GM21786 (cell line): ENCODE results near the gene TRIM14.
"Not testable (repeated sequence)": the region's sequence is repeated elsewhere in the genome, so short reads cannot be mapped to it uniquely, and the experiment has no call there.

Source experiments
- ATAC-seq: cut with Tn5 transposase; IDR thresholded peaks from one replicate; pipeline ENCODE4 v1.9.1; 2021; ENCODE audit not compliant: unreplicated experiment

TRIM14 gene

GRCh38 chr9:98054376-98054951 lies 64.6 kb downstream of the TRIM14 start:
- no peak for ATAC-seq

- ATAC-seq: no peak
Observed at GRCh38 chr9:98050351-98050750, 68.7 kb downstream of the TRIM14 start.

GRCh38 chr9:98049288-98050072 lies 69.5 kb downstream of the TRIM14 start:
- no peak for ATAC-seq

DNA sequence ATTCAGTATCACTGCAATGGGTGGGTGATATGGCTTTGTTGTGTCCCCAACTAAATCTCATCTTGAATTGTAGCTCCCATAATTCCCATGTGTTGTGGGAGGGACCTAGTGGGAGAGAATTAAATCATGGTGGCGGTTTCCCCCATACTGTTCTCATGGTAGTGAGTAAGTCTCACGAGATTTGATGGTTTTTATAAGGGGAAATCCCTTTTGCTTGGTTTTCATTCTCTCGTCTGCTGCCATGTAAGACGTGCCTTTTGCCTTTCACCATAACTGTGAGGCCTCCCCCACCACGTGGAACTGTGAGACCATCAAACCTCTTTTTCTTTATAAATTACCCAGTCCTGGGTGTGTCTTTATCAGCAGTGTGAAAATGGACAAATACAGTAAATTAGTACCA lies 72.0 kb downstream of the TRIM14 start:
- no peak for ATAC-seq

DNA sequence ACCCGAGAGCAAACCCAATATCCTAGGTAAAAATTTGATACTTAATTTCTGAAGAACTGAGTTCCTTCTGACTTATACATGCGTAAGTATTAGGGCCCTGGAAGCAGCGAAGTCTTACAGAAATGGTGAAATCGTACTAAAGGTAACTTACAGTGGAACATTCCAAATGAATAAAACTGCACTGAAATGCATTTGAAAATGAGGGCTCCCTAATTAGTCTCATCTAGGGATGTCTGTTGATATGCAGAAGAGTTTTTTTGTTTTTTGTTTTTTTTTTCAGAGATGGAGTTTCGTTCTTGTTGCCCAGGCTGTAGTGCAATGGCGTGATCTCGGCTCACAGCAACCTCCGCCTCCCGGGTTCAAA lies 72.9 kb downstream of the TRIM14 start:
- no peak for ATAC-seq

DNA sequence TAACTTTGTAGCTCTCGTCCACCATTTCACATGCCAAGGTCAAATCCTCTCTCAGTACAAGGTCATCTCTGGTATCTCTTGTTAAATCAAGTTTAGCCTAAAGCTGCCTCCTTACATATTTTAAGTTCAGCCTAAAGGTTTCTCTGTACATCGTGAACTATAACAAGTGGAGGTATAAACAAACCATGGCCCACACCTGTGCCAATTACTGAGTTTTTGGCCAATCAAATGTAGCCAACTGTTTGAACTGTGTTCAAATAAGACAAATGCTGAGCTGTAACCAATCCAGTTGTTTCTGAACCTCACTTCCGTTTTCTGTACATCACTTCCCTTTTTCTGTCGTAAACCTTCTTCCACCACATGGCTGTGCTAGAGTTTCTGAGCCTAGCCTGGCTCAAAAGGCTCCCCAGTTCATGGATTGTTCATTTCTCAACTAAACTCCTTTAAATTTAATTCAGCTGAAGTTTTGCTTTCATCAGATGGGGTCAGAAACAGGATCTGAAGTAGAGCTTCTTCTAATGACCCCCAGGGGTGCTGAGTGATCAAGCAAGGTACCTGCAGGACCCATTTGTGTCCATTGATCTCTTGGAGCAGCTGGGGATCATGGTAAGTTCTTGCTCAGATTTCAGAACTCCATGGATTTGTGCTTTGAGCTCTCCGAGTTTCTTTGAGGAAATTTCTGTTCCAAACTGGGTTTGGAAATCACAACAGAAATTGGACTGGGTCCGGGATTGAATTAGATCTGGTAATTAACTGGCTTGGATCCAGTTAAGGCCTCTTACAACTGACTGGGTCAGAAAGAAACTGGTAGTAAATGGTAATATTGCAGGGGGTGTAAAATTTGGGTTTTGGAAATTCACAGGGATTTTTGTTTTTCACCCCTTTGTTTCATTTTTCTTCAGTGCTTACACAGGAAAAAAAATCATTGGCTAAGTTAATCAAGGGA lies 73.5 kb downstream of the TRIM14 start:
- ATAC-seq: peak; percentile 90

- no peak for ATAC-seq
Observed at GRCh38 chr9:98043915-98044314, 75.1 kb downstream of the TRIM14 start.

GRCh38 chr9:98040212-98040611 lies 78.8 kb downstream of the TRIM14 start:
- ATAC-seq: no peak

DNA sequence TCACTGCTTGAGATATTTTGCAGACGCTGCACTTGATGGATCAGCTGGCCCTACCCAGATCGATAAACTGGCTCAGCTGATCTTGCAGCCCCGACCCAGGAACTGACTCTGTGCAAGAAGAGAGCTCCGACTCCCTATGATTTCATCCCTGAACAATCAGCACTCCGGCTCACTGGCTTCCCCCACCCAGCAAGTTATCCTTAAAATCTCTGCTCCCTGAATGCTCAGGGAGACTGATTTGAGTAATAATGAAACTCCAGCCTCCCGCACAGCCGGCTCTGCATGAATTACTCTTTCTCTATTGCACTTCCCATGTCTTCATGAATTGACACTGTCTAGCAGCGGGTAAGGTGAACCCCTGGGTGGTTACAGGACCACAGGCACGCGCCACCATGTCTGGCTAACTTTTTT lies 79.4 kb downstream of the TRIM14 start:
- peak; percentile 35 for ATAC-seq

- ATAC-seq: peak; percentile 50
Observed at GRCh38 chr9:98038958-98039357, 80.1 kb downstream of the TRIM14 start.

DNA sequence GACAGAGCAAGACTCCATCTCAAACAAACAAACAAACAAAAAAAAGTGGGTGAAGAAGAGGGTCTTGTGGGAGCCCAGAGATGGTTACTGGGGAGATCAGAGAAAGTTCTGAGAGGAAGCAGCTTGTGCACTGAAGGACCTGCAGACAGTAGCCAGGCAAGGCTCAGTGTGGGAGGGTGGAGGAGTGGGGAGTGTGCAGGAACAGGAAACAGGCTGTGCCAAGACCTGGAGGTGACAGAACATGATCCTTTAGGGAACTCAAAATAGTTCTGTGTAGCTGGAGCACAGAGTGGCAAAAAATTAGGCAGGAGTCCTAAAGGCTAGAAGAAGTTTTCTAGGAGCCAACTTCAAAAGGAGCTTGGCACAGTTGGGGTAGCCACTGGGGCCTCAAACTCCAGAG lies 81.7 kb downstream of the TRIM14 start:
- no peak for ATAC-seq

GRCh38 chr9:98034593-98035546 lies 84.2 kb downstream of the TRIM14 start:
- ATAC-seq: peak; percentile 8

DNA sequence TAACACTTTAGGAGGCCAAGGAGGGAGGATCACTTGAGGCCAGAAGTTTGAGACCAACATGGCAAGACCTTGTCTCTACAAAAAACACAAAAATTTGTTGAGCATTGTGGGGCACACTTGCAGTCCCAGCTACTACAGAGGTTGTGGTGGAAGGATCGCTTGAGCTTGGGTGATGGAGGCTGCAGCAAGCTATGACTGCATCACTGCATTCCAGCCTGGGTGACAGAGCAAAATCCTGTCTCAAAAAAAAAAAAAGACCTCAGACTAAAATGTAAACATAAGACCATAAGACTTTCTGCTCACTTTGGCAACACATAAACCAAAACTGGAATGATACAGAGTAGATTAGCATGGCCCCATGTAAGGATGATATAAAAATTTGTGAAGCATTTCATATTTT lies 87.1 kb downstream of the TRIM14 start:
- no peak for ATAC-seq

DNA sequence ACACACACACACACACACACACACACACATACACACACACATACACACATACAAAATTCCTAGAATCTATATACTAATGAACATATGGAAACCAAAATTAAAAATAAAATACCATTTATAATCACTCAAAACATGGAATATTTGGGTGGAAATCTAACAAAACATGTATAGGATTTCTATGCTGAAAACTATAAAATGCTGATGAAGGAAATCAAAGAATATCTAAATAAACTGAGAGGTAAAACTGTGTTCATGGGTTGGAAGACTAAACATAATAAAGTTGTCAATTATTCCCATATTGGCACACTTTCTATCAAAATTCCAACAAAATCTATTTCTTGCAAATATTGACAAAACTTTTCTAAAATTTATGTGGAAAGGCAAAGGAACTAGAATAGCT lies 87.9 kb downstream of the TRIM14 start:
- ATAC-seq: no peak

GRCh38 chr9:98024702-98025101 lies 94.3 kb downstream of the TRIM14 start:
- ATAC-seq: no peak

DNA sequence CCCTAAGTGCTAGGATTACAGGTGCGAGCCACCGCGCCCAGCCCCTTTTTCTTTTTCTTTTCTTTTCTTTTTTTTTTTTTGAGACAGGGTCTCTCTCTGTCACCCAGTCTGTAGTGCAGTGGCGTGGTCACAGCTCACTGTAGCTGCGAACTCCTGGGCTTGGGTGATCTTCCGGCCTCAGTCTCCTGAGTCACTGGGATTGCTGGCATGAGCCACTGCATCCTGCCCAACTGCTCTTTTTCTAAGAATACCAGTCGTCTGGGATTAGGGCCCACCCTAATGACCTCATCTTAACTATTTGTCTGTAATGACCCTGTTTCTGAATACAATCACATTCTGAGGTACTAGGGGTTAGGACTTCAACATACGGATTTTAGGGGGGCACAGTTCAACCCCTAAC lies 96.6 kb downstream of the TRIM14 start:
- no peak for ATAC-seq

GRCh38 chr9:98021306-98022040 lies 97.5 kb downstream of the TRIM14 start:
- no peak for ATAC-seq

GRCh38 chr9:98020476-98021145 lies 98.4 kb downstream of the TRIM14 start:
- no peak for ATAC-seq

GRCh38 chr9:98019869-98020268 lies 99.2 kb downstream of the TRIM14 start:
- not testable (repeated sequence) for ATAC-seq
